Mammary epithelial cell (primary cell): ENCODE data around the gene UGT1A7.

Source experiments
- EZH2 ChIP-seq: IDR thresholded peaks from 2 replicates; pipeline ENCODE4 v1.6.1; 2012; ENCODE audit warnings: low read length, inconsistent platforms, borderline replicate concordance
- TF ChIP-seq, protein P1 (sequence below), 2 donors: IDR thresholded peaks in 1 of 2; conservative IDR thresholded peaks in 1 of 2; 2 replicates each; pipeline ENCODE4 v1.5.1; 2011 to 2012; ENCODE audit warnings: inconsistent platforms in 2 of 2, low read length in 2 of 2, mild to moderate bottlenecking in 2 of 2, control low read depth in 1 of 2, low read depth in 1 of 2; ENCODE audit not compliant: insufficient read depth in 1 of 2; ENCODE audit errors: extremely low read depth in 1 of 2

- TF ChIP-seq, protein P1, sequence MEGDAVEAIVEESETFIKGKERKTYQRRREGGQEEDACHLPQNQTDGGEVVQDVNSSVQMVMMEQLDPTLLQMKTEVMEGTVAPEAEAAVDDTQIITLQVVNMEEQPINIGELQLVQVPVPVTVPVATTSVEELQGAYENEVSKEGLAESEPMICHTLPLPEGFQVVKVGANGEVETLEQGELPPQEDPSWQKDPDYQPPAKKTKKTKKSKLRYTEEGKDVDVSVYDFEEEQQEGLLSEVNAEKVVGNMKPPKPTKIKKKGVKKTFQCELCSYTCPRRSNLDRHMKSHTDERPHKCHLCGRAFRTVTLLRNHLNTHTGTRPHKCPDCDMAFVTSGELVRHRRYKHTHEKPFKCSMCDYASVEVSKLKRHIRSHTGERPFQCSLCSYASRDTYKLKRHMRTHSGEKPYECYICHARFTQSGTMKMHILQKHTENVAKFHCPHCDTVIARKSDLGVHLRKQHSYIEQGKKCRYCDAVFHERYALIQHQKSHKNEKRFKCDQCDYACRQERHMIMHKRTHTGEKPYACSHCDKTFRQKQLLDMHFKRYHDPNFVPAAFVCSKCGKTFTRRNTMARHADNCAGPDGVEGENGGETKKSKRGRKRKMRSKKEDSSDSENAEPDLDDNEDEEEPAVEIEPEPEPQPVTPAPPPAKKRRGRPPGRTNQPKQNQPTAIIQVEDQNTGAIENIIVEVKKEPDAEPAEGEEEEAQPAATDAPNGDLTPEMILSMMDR (conservative IDR thresholded peaks at IDR 0.05 in 1 of 2, IDR thresholded peaks at IDR 0.05 in 1 of 2; ENCODE audit: extremely low read depth in 1 of 2, insufficient read depth in 1 of 2, low read depth in 1 of 2, low read length in 2 of 2), result no peak
- no peak for TF ChIP-seq EZH2
Measured at GRCh38 chr2:233780771-233781170, 99.1 kb downstream of the UGT1A7 start.
